GM18909 (cell line): ENCODE results near the gene SNCG.
"Not testable (repeated sequence)": the region's sequence is repeated elsewhere in the genome, so short reads cannot be mapped to it uniquely, and the experiment has no call there.

ENCODE experiments used
- ATAC-seq: cut with Tn5 transposase; IDR thresholded peaks from one replicate; pipeline ENCODE4 v1.9.1; 2021; ENCODE audit warnings: mild to moderate bottlenecking; ENCODE audit not compliant: unreplicated experiment, poor library complexity

SNCG gene

GRCh38 chr10:86944471-86944870 is 13.9 kb upstream of the SNCG start:
- ATAC-seq: no peak

- no peak for ATAC-seq
Measured at GRCh38 chr10:86944907-86945306, 13.5 kb upstream of the SNCG start.

GRCh38 chr10:86945361-86946212 is 12.8 kb upstream of the SNCG start:
- no peak for ATAC-seq

GRCh38 chr10:86946213-86947155 is 11.9 kb upstream of the SNCG start:
- ATAC-seq: no peak

GRCh38 chr10:86947806-86948205 is 10.6 kb upstream of the SNCG start:
- not testable (repeated sequence) for ATAC-seq

- ATAC-seq: no peak
Measured at GRCh38 chr10:86950349-86950748, 8.1 kb upstream of the SNCG start.

GRCh38 chr10:86951184-86951761 is 7.1 kb upstream of the SNCG start:
- no peak for ATAC-seq

GRCh38 chr10:86952106-86952505 is 6.3 kb upstream of the SNCG start:
- no peak for ATAC-seq

GRCh38 chr10:86952697-86953096 is 5.7 kb upstream of the SNCG start:
- ATAC-seq: not testable (repeated sequence)

GRCh38 chr10:86953747-86954680 is 4.4 kb upstream of the SNCG start:
- no peak for ATAC-seq

GRCh38 chr10:86954681-86955500 is 3.5 kb upstream of the SNCG start:
- ATAC-seq: no peak

GRCh38 chr10:86955501-86956194 is 2.8 kb upstream of the SNCG start:
- ATAC-seq: no peak

GRCh38 chr10:86956195-86956847 is 2.1 kb upstream of the SNCG start:
- ATAC-seq: no peak

- ATAC-seq: no peak
Measured at GRCh38 chr10:86956848-86957448, 1.5 kb upstream of the SNCG start.

- ATAC-seq: no peak
Measured at GRCh38 chr10:86957471-86958115, 806 bp upstream of the SNCG start, which contains the start of gene MMRN2. Gene MMRN2, minus strand, starts transcription at chr10:86957615. Its CDS starts 74 bp downstream, at chr10:86957541.

GRCh38 chr10:86958901-86959736 is 720 bp downstream of the SNCG start:
- no peak for ATAC-seq
